HEK293 (cell line): ENCODE results near the gene FAM234B.

Experiments used
- CTCF ChIP-seq: fragments of 450-650 bp; formaldehyde crosslinking; IDR thresholded peaks from 2 replicates; pipeline ENCODE4 v1.5.1; 2016; ENCODE audit warnings: missing biosample characterization, missing genetic modification characterization
- GLIS2 ChIP-seq: fragments of 450-650 bp; formaldehyde crosslinking; IDR thresholded peaks from 2 replicates; pipeline ENCODE4 v1.5.1; 2016; ENCODE audit warnings: missing biosample characterization, missing genetic modification characterization
- HOXD13 ChIP-seq: sonication (generic); formaldehyde crosslinking; IDR thresholded peaks from 2 replicates; pipeline ENCODE4 v1.8.0; 2022; ENCODE audit warnings: missing genetic modification reagents, borderline replicate concordance
- IKZF3 ChIP-seq: fragments of 450-650 bp; IDR thresholded peaks from 2 replicates; pipeline ENCODE4 v1.5.0; 2018; ENCODE audit warnings: missing biosample characterization, mild to moderate bottlenecking, missing genetic modification characterization, moderate library complexity
- KLF17 ChIP-seq: fragments of 450-650 bp; formaldehyde crosslinking; IDR thresholded peaks from 2 replicates; pipeline ENCODE4 v1.5.1; 2016; ENCODE audit warnings: missing biosample characterization, missing genetic modification characterization
- MZF1 ChIP-seq: fragments of 450-650 bp; formaldehyde crosslinking; IDR thresholded peaks from 2 replicates; pipeline ENCODE4 v1.5.1; 2017; ENCODE audit warnings: missing biosample characterization, missing genetic modification characterization, borderline replicate concordance
- PRDM1 ChIP-seq: fragments of 450-650 bp; formaldehyde crosslinking; IDR thresholded peaks from 2 replicates; pipeline ENCODE4; 2016; ENCODE audit warnings: missing biosample characterization, missing genetic modification characterization
- TCF7L2 ChIP-seq: IDR thresholded peaks from 2 replicates; pipeline ENCODE4 v1.6.1; 2011; ENCODE audit warnings: low read depth, mild to moderate bottlenecking, inconsistent platforms, low read length, moderate library complexity, borderline replicate concordance
- WT1 ChIP-seq: fragments of 450-650 bp; formaldehyde crosslinking; IDR thresholded peaks from 2 replicates; pipeline ENCODE4 v1.5.1; 2016; ENCODE audit warnings: missing biosample characterization, missing genetic modification characterization
- ZBTB26 ChIP-seq: fragments of 450-650 bp; formaldehyde crosslinking; optimal IDR thresholded peaks from 2 replicates; pipeline ENCODE3; 2016; ENCODE audit warnings: missing biosample characterization, mild to moderate bottlenecking, missing genetic modification characterization
- ZBTB44 ChIP-seq: fragments of 450-650 bp; IDR thresholded peaks from 2 replicates; pipeline ENCODE4 v1.5.1; 2018; ENCODE audit warnings: missing biosample characterization, mild to moderate bottlenecking, missing genetic modification characterization
- ZNF140 ChIP-seq: fragments of 450-650 bp; formaldehyde crosslinking; IDR thresholded peaks from 2 replicates; pipeline ENCODE4 v1.5.1; 2016; ENCODE audit warnings: missing biosample characterization, missing genetic modification characterization
- ZNF16 ChIP-seq: fragments of 450-650 bp; formaldehyde crosslinking; IDR thresholded peaks from 2 replicates; pipeline ENCODE4 v1.5.1; 2016; ENCODE audit warnings: low read depth, missing biosample characterization, missing genetic modification characterization
- ZNF175 ChIP-seq: fragments of 450-650 bp; formaldehyde crosslinking; IDR thresholded peaks from 2 replicates; pipeline ENCODE4 v1.5.1; 2016; ENCODE audit warnings: missing biosample characterization, missing genetic modification characterization
- ZNF184 ChIP-seq: fragments of 450-650 bp; IDR thresholded peaks from 2 replicates; pipeline ENCODE4 v1.5.1; 2018; ENCODE audit warnings: missing biosample characterization, mild to moderate bottlenecking, missing genetic modification characterization
- ZNF214 ChIP-seq: fragments of 450-650 bp; formaldehyde crosslinking; IDR thresholded peaks from 2 replicates; pipeline ENCODE4 v1.5.1; 2017; ENCODE audit warnings: missing biosample characterization, mild to moderate bottlenecking, missing genetic modification characterization, borderline replicate concordance
- ZNF280D ChIP-seq: fragments of 450-650 bp; formaldehyde crosslinking; IDR thresholded peaks from 2 replicates; pipeline ENCODE4 v1.5.1; 2016; ENCODE audit warnings: missing biosample characterization, missing genetic modification characterization
- ZNF324 ChIP-seq: fragments of 450-650 bp; formaldehyde crosslinking; IDR thresholded peaks from 2 replicates; pipeline ENCODE4 v1.5.1; 2016; ENCODE audit warnings: missing biosample characterization, missing genetic modification characterization
- ZNF404 ChIP-seq: fragments of 450-650 bp; formaldehyde crosslinking; IDR thresholded peaks from 2 replicates; pipeline ENCODE4 v1.5.1; 2017; ENCODE audit warnings: missing biosample characterization, missing genetic modification characterization
- ZNF488 ChIP-seq: fragments of 450-650 bp; formaldehyde crosslinking; IDR thresholded peaks from 2 replicates; pipeline ENCODE4 v1.5.1; 2016; ENCODE audit warnings: missing biosample characterization, missing genetic modification characterization
- ZNF514 ChIP-seq: fragments of 450-650 bp; formaldehyde crosslinking; IDR thresholded peaks from 2 replicates; pipeline ENCODE4 v1.5.1; 2016; ENCODE audit warnings: missing biosample characterization, missing genetic modification characterization
- ZNF549 ChIP-seq: fragments of 450-650 bp; IDR thresholded peaks from 2 replicates; pipeline ENCODE4 v1.5.1; 2018; ENCODE audit warnings: missing biosample characterization, missing genetic modification characterization, mild to moderate bottlenecking, inconsistent platforms, moderate library complexity
- ZNF580 ChIP-seq: fragments of 450-650 bp; formaldehyde crosslinking; IDR thresholded peaks from 2 replicates; pipeline ENCODE4 v1.5.1; 2016; ENCODE audit warnings: missing biosample characterization, missing genetic modification characterization
- ZNF624 ChIP-seq: fragments of 450-650 bp; formaldehyde crosslinking; IDR thresholded peaks from 2 replicates; pipeline ENCODE4 v1.5.1; 2017; ENCODE audit warnings: missing biosample characterization, missing genetic modification characterization
- ZNF639 ChIP-seq: fragments of 450-650 bp; formaldehyde crosslinking; IDR thresholded peaks from 2 replicates; pipeline ENCODE4 v1.5.1; 2016; ENCODE audit warnings: missing biosample characterization, missing genetic modification characterization
- ZNF660 ChIP-seq: fragments of 450-650 bp; IDR thresholded peaks from 2 replicates; pipeline ENCODE4 v1.5.1; 2018; ENCODE audit warnings: missing biosample characterization, mild to moderate bottlenecking, missing genetic modification characterization
- ZNF677 ChIP-seq: fragments of 450-650 bp; IDR thresholded peaks from 2 replicates; pipeline ENCODE4 v1.5.0; 2018; ENCODE audit warnings: missing biosample characterization, mild to moderate bottlenecking, missing genetic modification characterization, moderate library complexity
- ZNF785 ChIP-seq: fragments of 450-650 bp; formaldehyde crosslinking; IDR thresholded peaks from 2 replicates; pipeline ENCODE4 v1.5.1; 2016; ENCODE audit warnings: missing biosample characterization, missing genetic modification characterization
- ZSCAN16 ChIP-seq: fragments of 450-650 bp; formaldehyde crosslinking; IDR thresholded peaks from 2 replicates; pipeline ENCODE4 v1.5.1; 2016; ENCODE audit warnings: missing biosample characterization, missing genetic modification characterization

The FAM234B gene

GRCh38 chr12:13101821-13102375 lies 57.7 kb downstream of the FAM234B start (continued):
- TF ChIP-seq ZNF488 (tag by site-specific recombination) (no peak), ZNF624 (no peak), ZNF324 (tag by site-specific recombination) (no peak), ZSCAN16 (tag by site-specific recombination) (no peak), MZF1 (tag by site-specific recombination) (no peak; the same call in 1 of the 2 replicates), TCF7L2 (no peak), ZNF184 (0 out of 2 replicates have a peak, but pooled peaks have one; percentile 12), ZNF549 (peak; percentile 37; the same call in 1 of the 2 replicates), ZNF16 (tag by site-specific recombination) (no peak), WT1 (tag by site-specific recombination) (no peak), ZNF214 (no peak), ZBTB44 (tag by site-specific recombination) (peak; percentile 52; the same call in 1 of the 2 replicates), ZNF280D (tag by site-specific recombination) (no peak), ZNF660 (tag by site-specific recombination) (no peak), ZNF580 (tag by site-specific recombination) (no peak), CTCF (tag by site-specific recombination) (no peak), ZNF514 (tag by site-specific recombination) (no peak), ZNF175 (tag by site-specific recombination) (no peak), ZNF785 (tag by site-specific recombination) (no peak), IKZF3 (tag by site-specific recombination) (peak; percentile 31; the same call in 1 of the 2 replicates), GLIS2 (tag by site-specific recombination) (no peak), ZBTB26 (tag by site-specific recombination) (no peak), ZNF404 (tag by site-specific recombination) (no peak), HOXD13 (CRISPR knock-in tag) (no peak), ZNF140 (no peak), ZNF677 (tag by site-specific recombination) (no peak), ZNF639 (tag by site-specific recombination) (no peak), KLF17 (no peak), PRDM1 (tag by site-specific recombination) (peak; percentile 39; the same call in 1 of the 2 replicates)
